Glutamatergic neuron (in vitro differentiated cells): ENCODE measurements around the gene OR1E2. TPM values are rescaled to one million over a fixed set of nuclear protein-coding genes. Genes with fewer than 3 reads are reported as not detected.
"Not testable (repeated sequence)": the region's sequence is repeated elsewhere in the genome, so short reads cannot be mapped to it uniquely, and the experiment has no call there.

Experiments
- DNase-seq: peaks from one replicate; pipeline ENCODE4 v3.0.0; 2022
- H3K27ac Mint-ChIP-seq: one replicate; pipeline ENCODE4 v1.8.0; 2020; ENCODE audit warnings: mild to moderate bottlenecking, mixed read lengths, inconsistent platforms; ENCODE audit not compliant: unreplicated experiment
- H3K27me3 Mint-ChIP-seq: one replicate; pipeline ENCODE4 v1.8.0; 2020; ENCODE audit warnings: mild to moderate bottlenecking, moderate library complexity, mixed read lengths, inconsistent platforms; ENCODE audit not compliant: unreplicated experiment
- H3K36me3 Mint-ChIP-seq: one replicate; pipeline ENCODE4 v1.8.0; 2020; ENCODE audit warnings: mild to moderate bottlenecking, mixed read lengths, inconsistent platforms; ENCODE audit not compliant: unreplicated experiment
- H3K4me1 Mint-ChIP-seq: one replicate; pipeline ENCODE4 v1.8.0; 2020; ENCODE audit warnings: mild to moderate bottlenecking, low read depth, mixed read lengths, inconsistent platforms; ENCODE audit not compliant: unreplicated experiment
- H3K4me3 Mint-ChIP-seq: one replicate; pipeline ENCODE4 v1.8.0; 2020; ENCODE audit warnings: mild to moderate bottlenecking, mixed read lengths, inconsistent platforms; ENCODE audit not compliant: unreplicated experiment
- H3K9me3 Mint-ChIP-seq: one replicate; pipeline ENCODE4 v1.8.0; 2020; ENCODE audit warnings: mild to moderate bottlenecking, moderate library complexity, mixed read lengths, inconsistent platforms; ENCODE audit not compliant: unreplicated experiment
- CTCF ChIP-seq: fragments of 200-600 bp; sonication (generic); IDR thresholded peaks from one replicate; pipeline ENCODE4 v1.5.0; 2021; ENCODE audit not compliant: partially characterized antibody, unreplicated experiment
- total RNA-seq: library from RNA; stranded (reverse); fragmentation: NEBNext Ultra II Directional; extraction: Animal tissue kit (Norgen Biotek cat#: 25700); gene quantifications from one replicate; pipeline ENCODE4 v1.2.1, GENCODE V29; 2021; ENCODE audit not compliant: unreplicated experiment

Gene OR1E2
- total RNA-seq, 1 donor from 2014 or later: not detected

DNA sequence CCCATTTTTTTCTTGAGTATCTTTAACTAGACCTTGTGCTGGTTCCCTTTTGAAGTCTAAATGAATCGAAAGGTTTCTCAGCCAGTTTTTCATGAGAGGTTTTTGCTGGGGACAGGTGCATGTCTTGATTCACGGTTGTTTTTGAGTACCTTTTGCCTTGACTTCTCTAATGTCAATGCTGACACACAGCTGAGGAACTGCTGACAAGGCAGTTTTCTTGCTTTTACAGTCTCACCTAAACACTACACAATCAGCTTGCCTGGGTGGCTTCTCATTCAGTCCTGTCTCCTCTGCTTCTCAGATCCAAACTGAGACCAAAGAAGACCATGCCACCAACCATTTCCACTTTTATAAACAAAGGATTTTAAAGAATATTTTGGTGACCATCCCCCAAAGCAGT is 15.4 kb downstream of the OR1E2 start:
- Mint-ChIP-seq H3K4me1 (no peaks in the 10 kb centered on the region), H3K27me3 (no peaks in the 10 kb centered on the region), H3K36me3 (no peaks in the 10 kb centered on the region), H3K9me3 (no peaks in the 10 kb centered on the region), H3K27ac (no peak overlapping the region), H3K4me3 (no peak overlapping the region)
- no peak for TF ChIP-seq CTCF
- no peak for DNase-seq

DNA sequence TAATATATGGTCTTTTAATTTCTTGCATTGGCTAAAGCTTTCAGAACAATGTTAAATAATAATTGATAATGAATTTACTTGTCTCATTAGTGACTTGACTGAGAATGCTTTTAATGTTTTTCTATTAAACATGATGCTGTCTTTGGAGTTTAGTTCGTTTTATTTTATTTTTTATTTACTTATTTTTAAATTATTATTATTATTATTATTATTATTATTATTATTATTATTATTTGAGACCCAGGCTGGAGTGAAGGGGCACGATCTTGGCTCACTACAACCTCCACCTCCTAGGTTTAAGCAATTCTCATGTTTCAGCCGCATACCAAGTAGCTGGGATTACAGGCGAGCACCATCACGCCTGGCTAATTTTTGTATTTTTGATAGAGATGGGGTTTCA is 18.0 kb downstream of the OR1E2 start:
- H3K4me3 Mint-ChIP-seq: no peak overlapping the region
- no peak overlapping the region for H3K27ac Mint-ChIP-seq
- H3K4me1 Mint-ChIP-seq: no peaks in the 10 kb centered on the region
- no peak for DNase-seq
- H3K9me3 Mint-ChIP-seq: no peaks in the 10 kb centered on the region
- TF ChIP-seq CTCF: no peak
- no peaks in the 10 kb centered on the region for H3K36me3 Mint-ChIP-seq
- H3K27me3 Mint-ChIP-seq: no peaks in the 10 kb centered on the region

GRCh38 chr17:3412216-3412615 is 21.4 kb downstream of the OR1E2 start:
- DNase-seq, H3K36me3 Mint-ChIP-seq, H3K27ac Mint-ChIP-seq, H3K27me3 Mint-ChIP-seq, H3K9me3 Mint-ChIP-seq, H3K4me1 Mint-ChIP-seq, H3K4me3 Mint-ChIP-seq: not testable (repeated sequence)

DNA sequence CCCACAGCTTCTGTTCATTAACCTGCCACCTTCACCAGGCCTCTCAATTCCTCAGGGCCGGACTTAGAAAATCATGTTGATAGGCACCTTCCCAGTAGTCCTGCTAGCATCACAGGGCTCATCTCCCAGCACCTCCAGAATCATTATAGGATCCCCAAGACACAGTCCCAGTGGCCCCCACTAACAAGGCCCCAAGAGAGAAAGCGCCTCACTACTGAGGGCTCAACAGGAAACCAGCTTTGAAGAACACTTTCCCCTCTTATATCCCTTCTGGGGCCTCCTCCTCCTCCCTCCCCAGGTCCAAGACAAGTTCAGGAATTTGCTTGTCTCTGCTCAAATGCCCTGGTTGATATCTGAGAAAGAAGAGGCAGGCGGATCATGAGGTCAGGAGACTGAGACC is 22.6 kb downstream of the OR1E2 start, which contains the start of gene OR3A3:
Gene OR3A3, plus strand, starts transcription at position 301 of the 400 bp plus-strand sequence.
- no peak within 1 kb of the TSS for H3K4me3 Mint-ChIP-seq
- no peaks in the 10 kb centered on the region for H3K9me3 Mint-ChIP-seq
- peaks cover 13% of the 10 kb centered on the region for H3K36me3 Mint-ChIP-seq
- no peaks in the 10 kb centered on the region for H3K27me3 Mint-ChIP-seq
- TF ChIP-seq CTCF: no peak
- DNase-seq: no peak
- H3K27ac Mint-ChIP-seq: no peak within 1 kb of the TSS
- H3K4me1 Mint-ChIP-seq: no peaks in the 10 kb centered on the region

DNA sequence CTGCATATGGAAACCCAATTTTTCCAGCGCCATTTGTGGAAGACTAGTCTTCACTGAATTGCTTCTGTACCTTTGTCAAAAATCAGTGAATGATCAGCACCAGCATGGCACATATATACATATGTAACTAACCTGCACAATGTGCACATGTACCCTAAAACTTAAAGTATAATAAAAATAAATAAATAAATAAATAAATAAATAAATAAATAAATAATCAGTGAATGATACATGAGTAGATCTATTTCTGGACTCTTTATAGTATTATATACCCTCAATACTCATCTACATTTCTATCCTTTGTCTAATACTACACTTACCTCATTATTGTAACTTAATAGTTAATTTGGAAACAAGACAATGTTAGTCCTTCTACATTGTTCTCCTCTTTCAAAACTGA is 29.8 kb downstream of the OR1E2 start:
- not testable (repeated sequence) for H3K9me3 Mint-ChIP-seq, H3K4me1 Mint-ChIP-seq, DNase-seq, H3K4me3 Mint-ChIP-seq, H3K27ac Mint-ChIP-seq, H3K27me3 Mint-ChIP-seq
- peaks cover 14% of the 10 kb centered on the region for H3K36me3 Mint-ChIP-seq

DNA sequence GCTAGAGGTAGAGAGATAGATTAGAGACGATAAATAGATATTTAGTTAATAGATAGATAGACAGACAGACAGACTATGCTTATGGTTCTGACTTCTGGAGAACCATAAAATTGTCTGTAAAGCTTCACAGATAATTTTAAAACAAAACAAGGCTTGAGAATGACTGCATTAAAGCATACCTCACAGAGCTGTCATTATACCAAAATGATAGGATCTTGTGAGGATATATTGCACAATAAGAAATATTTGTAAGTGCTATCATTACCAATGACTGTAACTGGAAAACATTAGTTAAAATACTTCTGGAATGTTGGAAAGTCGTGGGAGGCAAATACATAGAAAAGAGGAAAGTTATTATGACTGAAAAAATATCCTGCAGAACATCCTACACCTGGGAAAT is 31.9 kb downstream of the OR1E2 start:
- Mint-ChIP-seq H3K27ac (no peak overlapping the region), H3K4me1 (no peaks in the 10 kb centered on the region), H3K27me3 (no peaks in the 10 kb centered on the region), H3K4me3 (no peak overlapping the region), H3K36me3 (peaks cover 8% of the 10 kb centered on the region), H3K9me3 (no peaks in the 10 kb centered on the region)
- no peak for TF ChIP-seq CTCF
- no peak for DNase-seq
